ENCODE data around the gene STIMATE.

- TF ChIP-seq, protein P1, sequence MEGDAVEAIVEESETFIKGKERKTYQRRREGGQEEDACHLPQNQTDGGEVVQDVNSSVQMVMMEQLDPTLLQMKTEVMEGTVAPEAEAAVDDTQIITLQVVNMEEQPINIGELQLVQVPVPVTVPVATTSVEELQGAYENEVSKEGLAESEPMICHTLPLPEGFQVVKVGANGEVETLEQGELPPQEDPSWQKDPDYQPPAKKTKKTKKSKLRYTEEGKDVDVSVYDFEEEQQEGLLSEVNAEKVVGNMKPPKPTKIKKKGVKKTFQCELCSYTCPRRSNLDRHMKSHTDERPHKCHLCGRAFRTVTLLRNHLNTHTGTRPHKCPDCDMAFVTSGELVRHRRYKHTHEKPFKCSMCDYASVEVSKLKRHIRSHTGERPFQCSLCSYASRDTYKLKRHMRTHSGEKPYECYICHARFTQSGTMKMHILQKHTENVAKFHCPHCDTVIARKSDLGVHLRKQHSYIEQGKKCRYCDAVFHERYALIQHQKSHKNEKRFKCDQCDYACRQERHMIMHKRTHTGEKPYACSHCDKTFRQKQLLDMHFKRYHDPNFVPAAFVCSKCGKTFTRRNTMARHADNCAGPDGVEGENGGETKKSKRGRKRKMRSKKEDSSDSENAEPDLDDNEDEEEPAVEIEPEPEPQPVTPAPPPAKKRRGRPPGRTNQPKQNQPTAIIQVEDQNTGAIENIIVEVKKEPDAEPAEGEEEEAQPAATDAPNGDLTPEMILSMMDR (IDR thresholded peaks at IDR 0.05): no peak
- no peak for TF ChIP-seq POLR2A (IDR thresholded peaks at IDR 0.05)
These were observed 17.8 kb downstream of the STIMATE start for GRCh38 chr3:52879581-52879980.
